Caco-2 (cell line): ENCODE measurements around the gene S100P. TPM values are rescaled to one million over a fixed set of nuclear protein-coding genes. Genes with fewer than 3 reads are reported as not detected.

Source experiments
- BruUV-seq: library from RNA; stranded (reverse); fragments of 400-500 nt; replicated peaks from 2 replicates; lab custom pipeline; 2021; lab: Mats Ljungman, UMichigan
- CTCF ChIA-PET: fragments of 300-600 bp; sonication (Branson Sonifier 250); formaldehyde crosslinking; loops from one replicate; lab custom pipeline; 2022; ENCODE audit warnings: antibody characterized with exemption; lab: Charles Lee
- POLR2A ChIA-PET: fragments of 300-600 bp; sonication (Branson Sonifier 250); formaldehyde crosslinking; loops from one replicate; lab custom pipeline; 2022; ENCODE audit warnings: antibody characterized with exemption; lab: Charles Lee
- DNase-seq, 2 experiments: peaks; one replicate each; pipeline versions ENCODE4 v3.0.0 to v3.0.0-alpha.2; 2020 to 2022
- H3K27me3 ChIP-seq: replicated peaks from 2 replicates; pipeline ENCODE4 v1.6.0; 2011; ENCODE audit warnings: low read length; ENCODE audit not compliant: control insufficient read depth, insufficient read depth
- H3K36me3 ChIP-seq: 2 replicates; pipeline ENCODE4 v1.5.1; 2011; ENCODE audit warnings: low read length; ENCODE audit not compliant: control insufficient read depth, insufficient read depth
- H3K4me1 ChIP-seq: fragments of 250-450 bp; sonication (Bioruptor Pico); 2 replicates; pipeline ENCODE4 v1.5.1; 2020; ENCODE audit warnings: mild to moderate bottlenecking
- H3K4me3 ChIP-seq: 2 replicates; pipeline ENCODE4 v1.5.1; 2011; ENCODE audit warnings: low read depth, mild to moderate bottlenecking, control low read depth, low read length
- H3K9me3 ChIP-seq: fragments of 250-450 bp; sonication (Bioruptor Pico); 2 replicates; pipeline ENCODE4 v1.5.1; 2020; ENCODE audit warnings: mild to moderate bottlenecking, moderate library complexity
- H3K27ac Mint-ChIP-seq: one replicate; pipeline ENCODE4 v1.8.0; 2022; ENCODE audit warnings: mixed read lengths; ENCODE audit not compliant: unreplicated experiment
- H3K27me3 Mint-ChIP-seq: one replicate; pipeline ENCODE4 v1.8.0; 2022; ENCODE audit warnings: mixed read lengths; ENCODE audit not compliant: insufficient read depth, unreplicated experiment
- H3K36me3 Mint-ChIP-seq: one replicate; pipeline ENCODE4 v1.8.0; 2022; ENCODE audit warnings: mild to moderate bottlenecking, mixed read lengths; ENCODE audit not compliant: insufficient read depth, unreplicated experiment
- H3K4me1 Mint-ChIP-seq: one replicate; pipeline ENCODE4 v1.8.0; 2022; ENCODE audit warnings: low read depth, mixed read lengths; ENCODE audit not compliant: unreplicated experiment
- H3K4me3 Mint-ChIP-seq: one replicate; pipeline ENCODE4 v1.8.0; 2022; ENCODE audit warnings: mild to moderate bottlenecking, moderate library complexity, mixed read lengths; ENCODE audit not compliant: unreplicated experiment
- H3K9me3 Mint-ChIP-seq: one replicate; pipeline ENCODE4 v1.8.0; 2022; ENCODE audit warnings: mixed read lengths; ENCODE audit not compliant: unreplicated experiment
- CTCF ChIP-seq, 2 experiments: fragments of 200-600 bp in 1 of 2; IDR thresholded peaks; 1 replicate in 1 of 2; 2 replicates in 1 of 2; pipeline versions ENCODE4 v1.5.1 to v1.8.0; 2011 to 2022; ENCODE audit warnings: antibody characterized with exemption in 1 of 2, control low read depth in 1 of 2, inconsistent platforms in 1 of 2, low read depth in 1 of 2, low read length in 1 of 2, mild to moderate bottlenecking in 1 of 2, moderate library complexity in 1 of 2; ENCODE audit not compliant: insufficient read depth in 1 of 2, severe bottlenecking in 1 of 2, unreplicated experiment in 1 of 2
- intact Hi-C: fragments of 100-400 bp; cut with micrococcal nuclease; formaldehyde crosslinking; loops from one replicate; pipeline ENCODE4 v1.10.0; 2022; ENCODE audit not compliant: unreplicated experiment
- total RNA-seq: library from RNA; stranded (reverse); gene quantifications from 2 replicates; pipeline ENCODE4 v1.2.3, GENCODE V29; 2022

S100P gene
- total RNA-seq, 1 experiment from 2014 or later = 96.9 TPM

DNA sequence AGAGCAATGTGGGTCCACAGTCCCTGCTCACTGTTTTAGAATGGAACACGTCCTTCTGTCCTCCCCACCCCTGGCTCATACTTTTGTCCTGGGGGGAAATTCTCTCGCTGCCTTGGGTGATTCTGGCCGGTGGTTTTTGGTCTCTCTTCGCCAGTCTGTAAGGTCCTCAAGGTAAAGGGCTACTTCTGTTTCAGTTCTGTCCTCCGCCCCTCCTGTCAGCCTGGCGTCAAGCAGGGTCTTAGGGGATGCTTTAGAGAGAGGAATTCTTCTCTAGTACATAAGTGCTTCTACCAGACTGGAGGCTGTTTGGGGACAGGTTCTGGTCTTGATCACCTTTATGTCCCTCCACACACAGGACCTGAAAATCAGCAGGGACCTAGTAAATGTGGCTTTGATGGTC is 16.6 kb downstream of the S100P start:
- peak overlapping the region; percentile 97 for H3K27ac Mint-ChIP-seq
- no peaks in the 10 kb centered on the region for H3K27me3 ChIP-seq
- TF ChIP-seq CTCF (IDR thresholded peaks at IDR 0.05; ENCODE audit: insufficient read depth in 1 of 2, low read depth in 1 of 2, low read length in 1 of 2, severe bottlenecking in 1 of 2, unreplicated experiment in 1 of 2) = no peak
- POLR2A ChIA-PET = interaction anchor here (0.8 to 1.5 kb wide), 3 partner anchors 36 to 183 kb away, joined by 3 to 4 read pairs (median 3); a partner anchor contains a TSS
- BruUV-seq = TSS peak; percentile 67
- no peak for DNase-seq
- H3K36me3 ChIP-seq = no peaks in the 10 kb centered on the region
- peaks cover 31% of the 10 kb centered on the region for H3K4me1 Mint-ChIP-seq
- intact Hi-C loops = no loop called here
- CTCF ChIA-PET = interaction anchor here (1.0 to 3.4 kb wide), 3 partner anchors 10 to 361 kb away, joined by 3 to 11 read pairs (median 5); no protein-coding TSS in a partner anchor
- peak overlapping the region; percentile 58 for H3K4me3 ChIP-seq
- H3K4me1 ChIP-seq = peaks cover 9% of the 10 kb centered on the region
- peaks cover 35% of the 10 kb centered on the region for H3K36me3 Mint-ChIP-seq
- peak overlapping the region; percentile 93 for H3K4me3 Mint-ChIP-seq
- no peaks in the 10 kb centered on the region for H3K9me3 Mint-ChIP-seq
- H3K27me3 Mint-ChIP-seq = no peaks in the 10 kb centered on the region
- no peaks in the 10 kb centered on the region for H3K9me3 ChIP-seq

DNA sequence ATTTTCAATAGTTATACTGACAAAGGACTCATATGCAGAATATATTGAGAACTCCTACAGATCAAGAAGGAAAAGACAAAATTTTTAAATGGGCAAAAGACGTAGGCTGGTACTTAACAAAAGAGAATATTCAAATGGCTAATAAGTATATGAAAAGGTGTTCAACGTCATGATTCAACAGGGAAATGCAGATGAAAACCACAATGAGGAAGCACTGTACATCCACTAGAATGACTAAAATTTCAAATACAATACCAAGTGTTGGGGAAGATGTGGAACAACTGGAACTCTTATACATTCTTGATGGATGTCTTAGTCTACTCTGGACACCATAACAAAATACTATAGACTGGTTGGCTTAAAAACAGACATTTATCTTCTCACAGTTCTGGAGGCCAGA is 17.3 kb downstream of the S100P start:
- Mint-ChIP-seq H3K9me3 (no peaks in the 10 kb centered on the region), H3K27ac (no peak overlapping the region), H3K36me3 (peaks cover 36% of the 10 kb centered on the region), H3K27me3 (no peaks in the 10 kb centered on the region), H3K4me1 (peaks cover 31% of the 10 kb centered on the region), H3K4me3 (no peak overlapping the region)
- no peaks in the 10 kb centered on the region for H3K9me3 ChIP-seq
- ChIA-PET CTCF (no interaction called here), POLR2A (no interaction called here)
- no peak for DNase-seq
- intact Hi-C loops = no loop called here
- BruUV-seq = no TSS peak
- no peaks in the 10 kb centered on the region for H3K36me3 ChIP-seq
- no peaks in the 10 kb centered on the region for H3K27me3 ChIP-seq
- TF ChIP-seq CTCF (IDR thresholded peaks at IDR 0.05; ENCODE audit: insufficient read depth in 1 of 2, low read depth in 1 of 2, low read length in 1 of 2, severe bottlenecking in 1 of 2, unreplicated experiment in 1 of 2) = no peak
- H3K4me3 ChIP-seq = no peak overlapping the region
- peaks cover 9% of the 10 kb centered on the region for H3K4me1 ChIP-seq

DNA sequence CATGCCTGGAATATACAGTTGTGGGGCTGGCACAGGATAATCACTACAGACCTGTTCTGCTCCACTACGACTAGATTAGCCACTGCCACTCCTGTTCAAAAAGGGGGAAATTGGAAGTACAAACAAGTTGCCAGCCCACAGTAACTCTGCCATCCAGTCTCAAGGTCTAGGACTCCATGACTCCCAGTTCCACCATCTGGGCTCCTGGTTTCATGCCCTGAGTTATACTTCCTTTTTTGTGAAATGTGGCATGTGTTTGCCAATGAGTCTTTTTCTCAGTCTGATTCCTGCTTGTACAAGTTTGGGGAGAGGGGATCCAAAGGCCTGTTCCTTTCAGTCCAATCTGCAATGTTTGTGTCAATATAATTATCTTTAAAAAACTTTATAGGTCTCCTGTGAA is 21.3 kb downstream of the S100P start:
- no peak for TF ChIP-seq CTCF (IDR thresholded peaks at IDR 0.05; ENCODE audit: insufficient read depth in 1 of 2, low read depth in 1 of 2, low read length in 1 of 2, severe bottlenecking in 1 of 2, unreplicated experiment in 1 of 2)
- no peaks in the 10 kb centered on the region for H3K27me3 ChIP-seq
- Mint-ChIP-seq H3K36me3 (peaks cover 17% of the 10 kb centered on the region), H3K27me3 (no peaks in the 10 kb centered on the region), H3K27ac (no peak overlapping the region), H3K4me3 (peak overlapping the region; percentile 5), H3K4me1 (peaks cover 7% of the 10 kb centered on the region), H3K9me3 (no peaks in the 10 kb centered on the region)
- BruUV-seq = no TSS peak
- intact Hi-C loops = no loop called here
- ChIA-PET POLR2A (no interaction called here), CTCF (no interaction called here)
- no peaks in the 10 kb centered on the region for H3K9me3 ChIP-seq
- H3K4me3 ChIP-seq = no peak overlapping the region
- DNase-seq = no peak
- no peaks in the 10 kb centered on the region for H3K36me3 ChIP-seq
- peaks cover 3% of the 10 kb centered on the region; the same call in 1 of the 2 replicates for H3K4me1 ChIP-seq
